ENCODE data around the gene ERP27.

The ERP27 gene

GRCh38 chr12:14936224-14936861, 2.0 kb downstream of the ERP27 start:
- peak; percentile 19 for DNase-seq (ENCODE audit: low read depth)

- no peak for DNase-seq (ENCODE audit: low read depth)
Observed at GRCh38 chr12:14935031-14935430, 3.3 kb downstream of the ERP27 start.

GRCh38 chr12:14934511-14934910, 3.8 kb downstream of the ERP27 start:
- no peak for DNase-seq (ENCODE audit: low read depth)

- no peak for DNase-seq (ENCODE audit: low read depth)
Observed at GRCh38 chr12:14931791-14932560, 6.4 kb downstream of the ERP27 start.

GRCh38 chr12:14931359-14931758, 7.0 kb downstream of the ERP27 start:
- DNase-seq (ENCODE audit: low read depth), result no peak

- no peak for DNase-seq (ENCODE audit: low read depth)
Observed at GRCh38 chr12:14930299-14930698, 8.0 kb downstream of the ERP27 start.

- no peak for DNase-seq (ENCODE audit: low read depth)
Observed at GRCh38 chr12:14928931-14929330, 9.4 kb downstream of the ERP27 start.

GRCh38 chr12:14927267-14927666, 11.1 kb downstream of the ERP27 start:
- no peak for DNase-seq (ENCODE audit: low read depth)

- DNase-seq (ENCODE audit: low read depth), result no peak
Observed at GRCh38 chr12:14924541-14924940, 13.8 kb downstream of the ERP27 start.

- no peak for DNase-seq (ENCODE audit: low read depth)
Observed at GRCh38 chr12:14923944-14924343, 14.4 kb downstream of the ERP27 start.

GRCh38 chr12:14921218-14921617, 17.1 kb downstream of the ERP27 start:
- no peak for DNase-seq (ENCODE audit: low read depth)

- no peak for DNase-seq (ENCODE audit: low read depth)
Observed at GRCh38 chr12:14920475-14921126, 17.7 kb downstream of the ERP27 start.

GRCh38 chr12:14919455-14919854, 18.9 kb downstream of the ERP27 start:
- DNase-seq (ENCODE audit: low read depth), result no peak

- no peak for DNase-seq (ENCODE audit: low read depth)
Observed at GRCh38 chr12:14915736-14916135, 22.6 kb downstream of the ERP27 start.

- no peak for DNase-seq (ENCODE audit: low read depth)
Observed at GRCh38 chr12:14913381-14913781, 25.0 kb downstream of the ERP27 start.

GRCh38 chr12:14911131-14911530, 27.2 kb downstream of the ERP27 start:
- DNase-seq (ENCODE audit: low read depth), result no peak

- DNase-seq (ENCODE audit: low read depth), result peak; percentile 52
Observed at GRCh38 chr12:14910090-14910915, 28.0 kb downstream of the ERP27 start.

- peak; percentile 13 for DNase-seq (ENCODE audit: low read depth)
Observed at GRCh38 chr12:14907953-14908352, 30.4 kb downstream of the ERP27 start.

- no peak for DNase-seq (ENCODE audit: low read depth)
Observed at GRCh38 chr12:14906114-14906513, 32.2 kb downstream of the ERP27 start.

GRCh38 chr12:14905269-14906004, 32.9 kb downstream of the ERP27 start:
- DNase-seq (ENCODE audit: low read depth), result no peak

- no peak for DNase-seq (ENCODE audit: low read depth)
Observed at GRCh38 chr12:14904854-14905253, 33.5 kb downstream of the ERP27 start.

Data from ELR (cell line).